Measurements from ENCODE around the gene ATG12.

The ATG12 gene

DNA sequence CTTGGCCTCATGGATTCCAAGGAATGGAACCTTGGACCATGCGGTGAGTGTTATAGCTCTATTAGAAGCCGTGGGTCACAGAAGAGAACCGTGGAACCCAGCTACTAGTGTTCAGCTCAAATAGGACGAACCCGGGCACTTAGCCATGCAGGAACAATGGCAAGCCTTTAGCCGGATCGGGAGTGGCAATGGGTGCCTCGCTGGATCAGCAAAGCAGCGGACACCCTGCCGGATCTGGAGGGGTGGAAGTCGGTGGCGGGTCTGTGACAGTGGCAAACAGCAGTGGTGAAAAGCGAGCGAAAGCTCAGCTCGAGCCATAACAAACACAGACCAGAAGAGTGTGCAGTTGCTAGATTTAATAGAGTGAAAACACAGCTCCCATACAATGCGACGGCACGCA lies 22.5 kb downstream of the ATG12 start:
- H2AFZ ChIP-seq (ENCODE audit: low read length) = no peak overlapping the region

DNA sequence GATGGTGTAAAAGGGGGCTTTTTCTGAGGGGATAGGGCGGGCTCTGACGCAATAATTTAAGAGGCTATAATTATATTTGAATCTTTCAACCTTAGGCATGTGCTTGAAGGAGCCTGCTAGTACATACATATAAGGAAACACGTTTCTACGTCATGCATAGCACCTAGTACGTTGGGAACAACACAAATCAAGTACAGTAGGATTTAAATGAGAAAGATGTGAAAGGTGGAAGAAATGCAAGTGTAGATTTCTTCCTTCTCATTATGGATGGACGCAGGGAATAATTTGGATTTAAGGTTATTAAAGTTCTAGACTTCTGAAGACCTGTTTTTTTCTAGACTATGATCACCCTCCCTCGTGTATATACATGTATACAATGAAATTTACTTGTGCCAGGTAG lies 24.0 kb downstream of the ATG12 start:
- H3K79me2 ChIP-seq (ENCODE audit: insufficient read depth, low read length) = no peaks in the 10 kb centered on the region
- no peaks in the 10 kb centered on the region for H4K20me1 ChIP-seq (ENCODE audit: insufficient read depth, low read length, poor library complexity, severe bottlenecking)
- H3K4me3 ChIP-seq (ENCODE audit: low read length, poor library complexity, severe bottlenecking) = no peak overlapping the region
- no peak for TF ChIP-seq EZH2phosphoT487 (IDR thresholded peaks at IDR 0.05; ENCODE audit: borderline replicate concordance)
- no peak overlapping the region for H3K9ac ChIP-seq (ENCODE audit: low read depth, low read length, poor library complexity, severe bottlenecking)
- H2AFZ ChIP-seq (ENCODE audit: low read length) = no peak overlapping the region
- no peaks in the 10 kb centered on the region for H3K4me1 ChIP-seq (ENCODE audit: insufficient read depth, low read length, poor library complexity, severe bottlenecking)
- no peak overlapping the region for H3K4me2 ChIP-seq (ENCODE audit: low read depth, low read length, poor library complexity, severe bottlenecking)
- no peaks in the 10 kb centered on the region for H3K9me3 ChIP-seq (ENCODE audit: insufficient read depth, low read depth, low read length)
- H3K9me2 ChIP-seq (replicated peaks; ENCODE audit: low read depth, low read length) = no peaks in the 10 kb centered on the region
- no peaks in the 10 kb centered on the region for H3K27me3 ChIP-seq (ENCODE audit: insufficient read depth, low read length, poor library complexity, severe bottlenecking)
- H3K36me3 ChIP-seq (ENCODE audit: insufficient read depth, low read length) = no peaks in the 10 kb centered on the region
- no peaks in the 10 kb centered on the region for H3F3A ChIP-seq (ENCODE audit: low read depth)

More for the DNA sequence above, 22.5 kb downstream of the ATG12 start:
- no peaks in the 10 kb centered on the region for H3K4me1 ChIP-seq (ENCODE audit: insufficient read depth, low read length, poor library complexity, severe bottlenecking)
- H3K79me2 ChIP-seq (ENCODE audit: insufficient read depth, low read length) = no peaks in the 10 kb centered on the region
- no peak overlapping the region for H3K4me2 ChIP-seq (ENCODE audit: low read depth, low read length, poor library complexity, severe bottlenecking)
- no peak for TF ChIP-seq EZH2phosphoT487 (IDR thresholded peaks at IDR 0.05; ENCODE audit: borderline replicate concordance)
- TF ChIP-seq, protein P1, sequence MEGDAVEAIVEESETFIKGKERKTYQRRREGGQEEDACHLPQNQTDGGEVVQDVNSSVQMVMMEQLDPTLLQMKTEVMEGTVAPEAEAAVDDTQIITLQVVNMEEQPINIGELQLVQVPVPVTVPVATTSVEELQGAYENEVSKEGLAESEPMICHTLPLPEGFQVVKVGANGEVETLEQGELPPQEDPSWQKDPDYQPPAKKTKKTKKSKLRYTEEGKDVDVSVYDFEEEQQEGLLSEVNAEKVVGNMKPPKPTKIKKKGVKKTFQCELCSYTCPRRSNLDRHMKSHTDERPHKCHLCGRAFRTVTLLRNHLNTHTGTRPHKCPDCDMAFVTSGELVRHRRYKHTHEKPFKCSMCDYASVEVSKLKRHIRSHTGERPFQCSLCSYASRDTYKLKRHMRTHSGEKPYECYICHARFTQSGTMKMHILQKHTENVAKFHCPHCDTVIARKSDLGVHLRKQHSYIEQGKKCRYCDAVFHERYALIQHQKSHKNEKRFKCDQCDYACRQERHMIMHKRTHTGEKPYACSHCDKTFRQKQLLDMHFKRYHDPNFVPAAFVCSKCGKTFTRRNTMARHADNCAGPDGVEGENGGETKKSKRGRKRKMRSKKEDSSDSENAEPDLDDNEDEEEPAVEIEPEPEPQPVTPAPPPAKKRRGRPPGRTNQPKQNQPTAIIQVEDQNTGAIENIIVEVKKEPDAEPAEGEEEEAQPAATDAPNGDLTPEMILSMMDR (conservative IDR thresholded peaks at IDR 0.05; ENCODE audit: low read length) = no peak
- H3F3A ChIP-seq (ENCODE audit: low read depth) = no peaks in the 10 kb centered on the region
- H4K20me1 ChIP-seq (ENCODE audit: insufficient read depth, low read length, poor library complexity, severe bottlenecking) = no peaks in the 10 kb centered on the region
- H3K9ac ChIP-seq (ENCODE audit: low read depth, low read length, poor library complexity, severe bottlenecking) = no peak overlapping the region
- H3K27me3 ChIP-seq (ENCODE audit: insufficient read depth, low read length, poor library complexity, severe bottlenecking) = no peaks in the 10 kb centered on the region
- H3K36me3 ChIP-seq (ENCODE audit: insufficient read depth, low read length) = no peaks in the 10 kb centered on the region
- no peaks in the 10 kb centered on the region for H3K9me2 ChIP-seq (replicated peaks; ENCODE audit: low read depth, low read length)
- no peaks in the 10 kb centered on the region for H3K9me3 ChIP-seq (ENCODE audit: insufficient read depth, low read depth, low read length)
- no peak overlapping the region for H3K4me3 ChIP-seq (ENCODE audit: low read length, poor library complexity, severe bottlenecking)

DNA sequence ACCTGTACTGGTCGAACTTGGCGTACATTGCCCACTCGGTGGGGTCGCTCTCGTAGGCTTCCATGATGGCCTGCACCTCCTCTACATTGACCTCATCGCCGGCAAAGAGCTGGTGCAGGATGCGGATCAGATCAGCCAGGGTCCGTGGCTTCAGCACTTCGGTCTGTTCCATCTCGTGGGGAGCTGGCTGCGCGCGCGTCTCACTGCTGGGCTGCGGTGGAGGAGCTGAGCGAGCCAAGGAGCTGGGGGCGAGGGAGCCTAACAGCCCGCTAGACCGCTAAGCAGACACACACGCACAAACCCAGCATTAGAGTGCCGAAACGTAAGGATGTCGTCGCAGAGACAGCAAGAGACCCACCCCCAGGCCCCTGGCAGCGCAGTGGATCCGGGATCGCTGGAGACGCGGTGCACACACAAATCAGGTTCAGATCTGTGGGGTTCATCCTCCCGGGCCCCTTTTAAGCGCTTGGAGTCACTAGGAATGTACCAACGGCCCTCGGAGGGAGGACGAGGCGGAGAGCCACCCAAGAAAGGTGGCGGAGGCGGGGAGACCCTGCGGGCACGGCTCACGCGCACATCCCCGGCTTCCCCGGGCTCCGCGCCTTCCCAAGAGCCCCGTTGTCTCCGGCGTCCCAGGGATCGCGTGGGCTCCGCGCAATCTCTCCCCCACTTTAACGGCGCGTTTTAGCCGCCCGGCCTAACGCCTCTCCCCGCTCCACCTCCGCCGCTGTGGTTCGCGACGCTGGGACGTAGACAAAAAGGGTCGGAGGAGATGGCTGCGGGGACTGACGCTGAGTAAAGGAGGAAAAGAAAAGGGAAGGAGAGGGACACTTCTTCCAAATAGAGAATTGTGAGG lies 24.9 kb downstream of the ATG12 start, which contains the start of gene CDO1:
Gene CDO1, minus strand, starts transcription at position 434 of the 856 bp plus-strand sequence. Its CDS starts 262 bp downstream, at position 172.
- no peaks in the 10 kb centered on the region for H3K9me3 ChIP-seq (ENCODE audit: insufficient read depth, low read depth, low read length)
- H3K36me3 ChIP-seq (ENCODE audit: insufficient read depth, low read length) = no peaks in the 10 kb centered on the region
- TF ChIP-seq EZH2phosphoT487 (IDR thresholded peaks at IDR 0.05; ENCODE audit: borderline replicate concordance) = no peak
- TF ChIP-seq, protein P1 (conservative IDR thresholded peaks at IDR 0.05; ENCODE audit: low read length) = no peak
- no peak within 1 kb of the TSS for H3K4me3 ChIP-seq (ENCODE audit: low read length, poor library complexity, severe bottlenecking)
- H3F3A ChIP-seq (ENCODE audit: low read depth) = no peaks in the 10 kb centered on the region
- no peaks in the 10 kb centered on the region for H4K20me1 ChIP-seq (ENCODE audit: insufficient read depth, low read length, poor library complexity, severe bottlenecking)
- H3K4me2 ChIP-seq (ENCODE audit: low read depth, low read length, poor library complexity, severe bottlenecking) = no peak within 1 kb of the TSS
- H2AFZ ChIP-seq (ENCODE audit: low read length) = no peak within 1 kb of the TSS
- no peak within 1 kb of the TSS for H3K9ac ChIP-seq (ENCODE audit: low read depth, low read length, poor library complexity, severe bottlenecking)
- H3K27me3 ChIP-seq (ENCODE audit: insufficient read depth, low read length, poor library complexity, severe bottlenecking) = no peaks in the 10 kb centered on the region
- no peaks in the 10 kb centered on the region for H3K79me2 ChIP-seq (ENCODE audit: insufficient read depth, low read length)
- no peaks in the 10 kb centered on the region for H3K4me1 ChIP-seq (ENCODE audit: insufficient read depth, low read length, poor library complexity, severe bottlenecking)
- H3K9me2 ChIP-seq (replicated peaks; ENCODE audit: low read depth, low read length) = no peaks in the 10 kb centered on the region
